SK-N-SH treated with all-trans-retinoic acid at 6 μM for 48 hours (cell line): Measurements from ENCODE around the gene RBKS.

ENCODE experiments used
- ARNTL ChIP-seq: fragments of 450-650 bp; formaldehyde crosslinking; IDR thresholded peaks from 2 replicates; pipeline ENCODE4 v1.5.0; 2020; ENCODE audit warnings: low read depth, mild to moderate bottlenecking, moderate library complexity, borderline replicate concordance
- ESRRG ChIP-seq: fragments of 250-450 bp; sonication (Bioruptor Pico); IDR thresholded peaks from 2 replicates; pipeline ENCODE4 v1.6.1; 2021; ENCODE audit warnings: mild to moderate bottlenecking
- GLIS3 ChIP-seq: fragments of 250-450 bp; sonication (Bioruptor Pico); IDR thresholded peaks from 2 replicates; pipeline ENCODE4 v1.5.0; 2020; ENCODE audit warnings: mild to moderate bottlenecking, moderate library complexity
- OSR1 ChIP-seq: fragments of 250-450 bp; sonication (Bioruptor Pico); IDR thresholded peaks from 2 replicates; pipeline ENCODE4 v1.8.0; 2022; ENCODE audit warnings: moderate library complexity, mild to moderate bottlenecking, inconsistent platforms
- POU6F1 ChIP-seq: fragments of 250-450 bp; sonication (Bioruptor Pico); IDR thresholded peaks from 2 replicates; pipeline ENCODE4 v1.8.0; 2021; ENCODE audit warnings: low read depth, mild to moderate bottlenecking, moderate library complexity, borderline replicate concordance
- TCF4 ChIP-seq: fragments of 250-450 bp; sonication (Bioruptor Pico); IDR thresholded peaks from 2 replicates; pipeline ENCODE4 v1.8.0; 2021; ENCODE audit warnings: mild to moderate bottlenecking, moderate library complexity, borderline replicate concordance

- TF ChIP-seq OSR1 (no peak), ESRRG (CRISPR knock-in tag) (no peak), GLIS3 (CRISPR knock-in tag) (no peak), TCF4 (CRISPR knock-in tag) (no peak), POU6F1 (no peak), ARNTL (CRISPR knock-in tag) (no peak)
Measured at GRCh38 chr2:27790796-27791195, 99.4 kb downstream of the RBKS start.
